Lower leg skin (tissue), 3 donors: ENCODE data around the gene WDR76.
"Not testable (repeated sequence)": the region's sequence is repeated elsewhere in the genome, so short reads cannot be mapped to it uniquely, and the experiment has no call there.

Experiments used
- CTCF ChIP-seq, 3 donors: fragments of 450-650 bp; IDR thresholded peaks; one replicate each; pipeline ENCODE4 v1.5.1; 2016; ENCODE audit warnings: antibody characterized with exemption in 3 of 3, mild to moderate bottlenecking in 3 of 3, moderate library complexity in 2 of 3
- POLR2A ChIP-seq, 2 donors: fragments of 450-650 bp; IDR thresholded peaks; one replicate each; pipeline ENCODE4 v1.6.1; 2016 to 2017; ENCODE audit warnings: antibody characterized with exemption in 2 of 2, mild to moderate bottlenecking in 1 of 2, moderate library complexity in 1 of 2

GRCh38 chr15:43866636-43867035, 39.8 kb downstream of the WDR76 start:
- not testable (repeated sequence) for TF ChIP-seq CTCF, POLR2A (IDR thresholded peaks at IDR 0.05)
